GM10266 (cell line): ENCODE results near the gene OGFOD3.

Experiments
- DNase-seq: peaks from one replicate; pipeline ENCODE4 v3.0.0; 2012; ENCODE audit errors: extremely low spot score
- TF ChIP-seq, protein P1 (sequence below): IDR thresholded peaks from 2 replicates; pipeline ENCODE4 v1.5.1; 2012; ENCODE audit warnings: mild to moderate bottlenecking, low read depth; ENCODE audit not compliant: control insufficient read depth, insufficient read depth; ENCODE audit errors: missing control alignments

Gene OGFOD3

DNA sequence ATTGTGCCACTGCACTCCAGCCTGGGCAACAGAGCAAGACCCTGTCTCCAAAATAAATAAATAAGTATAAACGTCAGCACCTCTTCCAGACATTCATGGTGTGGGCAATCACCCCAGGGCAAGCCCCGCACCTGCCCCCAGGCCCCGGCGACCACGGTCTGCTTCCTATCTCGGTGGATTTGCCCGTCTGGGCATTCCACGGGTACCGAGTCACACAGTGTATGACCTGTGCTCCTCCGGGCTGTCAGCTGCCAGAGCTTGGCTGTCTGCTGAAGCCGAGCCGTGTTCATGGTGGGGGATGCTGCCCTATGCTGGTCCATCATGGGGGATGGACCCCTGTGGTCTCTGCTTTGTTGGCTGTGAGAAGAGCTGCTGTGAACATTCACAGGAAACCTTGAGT lies 16.7 kb upstream of the OGFOD3 start:
- TF ChIP-seq, protein P1, sequence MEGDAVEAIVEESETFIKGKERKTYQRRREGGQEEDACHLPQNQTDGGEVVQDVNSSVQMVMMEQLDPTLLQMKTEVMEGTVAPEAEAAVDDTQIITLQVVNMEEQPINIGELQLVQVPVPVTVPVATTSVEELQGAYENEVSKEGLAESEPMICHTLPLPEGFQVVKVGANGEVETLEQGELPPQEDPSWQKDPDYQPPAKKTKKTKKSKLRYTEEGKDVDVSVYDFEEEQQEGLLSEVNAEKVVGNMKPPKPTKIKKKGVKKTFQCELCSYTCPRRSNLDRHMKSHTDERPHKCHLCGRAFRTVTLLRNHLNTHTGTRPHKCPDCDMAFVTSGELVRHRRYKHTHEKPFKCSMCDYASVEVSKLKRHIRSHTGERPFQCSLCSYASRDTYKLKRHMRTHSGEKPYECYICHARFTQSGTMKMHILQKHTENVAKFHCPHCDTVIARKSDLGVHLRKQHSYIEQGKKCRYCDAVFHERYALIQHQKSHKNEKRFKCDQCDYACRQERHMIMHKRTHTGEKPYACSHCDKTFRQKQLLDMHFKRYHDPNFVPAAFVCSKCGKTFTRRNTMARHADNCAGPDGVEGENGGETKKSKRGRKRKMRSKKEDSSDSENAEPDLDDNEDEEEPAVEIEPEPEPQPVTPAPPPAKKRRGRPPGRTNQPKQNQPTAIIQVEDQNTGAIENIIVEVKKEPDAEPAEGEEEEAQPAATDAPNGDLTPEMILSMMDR: no peak

DNA sequence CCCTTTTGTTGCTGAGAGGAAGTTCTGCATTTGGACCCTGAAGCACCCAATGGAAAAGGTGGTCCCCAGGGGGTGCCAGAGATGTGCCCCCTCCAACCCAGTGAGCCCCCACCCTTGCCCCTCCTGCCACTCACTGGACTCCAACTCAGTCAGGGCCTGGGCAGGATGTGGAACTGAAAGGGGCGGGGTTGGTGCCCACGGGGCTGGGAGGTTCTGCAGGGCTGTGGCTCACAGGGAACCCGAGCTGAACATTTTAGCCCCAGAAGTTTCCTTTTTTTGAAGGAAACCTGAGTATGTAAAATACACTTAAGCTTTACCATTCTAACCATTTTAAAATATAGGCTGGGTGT lies 15.8 kb upstream of the OGFOD3 start:
- TF ChIP-seq, protein P1: no peak
- no peak for DNase-seq

More for the DNA sequence above, 16.7 kb upstream of the OGFOD3 start:
- no peak for DNase-seq

DNA sequence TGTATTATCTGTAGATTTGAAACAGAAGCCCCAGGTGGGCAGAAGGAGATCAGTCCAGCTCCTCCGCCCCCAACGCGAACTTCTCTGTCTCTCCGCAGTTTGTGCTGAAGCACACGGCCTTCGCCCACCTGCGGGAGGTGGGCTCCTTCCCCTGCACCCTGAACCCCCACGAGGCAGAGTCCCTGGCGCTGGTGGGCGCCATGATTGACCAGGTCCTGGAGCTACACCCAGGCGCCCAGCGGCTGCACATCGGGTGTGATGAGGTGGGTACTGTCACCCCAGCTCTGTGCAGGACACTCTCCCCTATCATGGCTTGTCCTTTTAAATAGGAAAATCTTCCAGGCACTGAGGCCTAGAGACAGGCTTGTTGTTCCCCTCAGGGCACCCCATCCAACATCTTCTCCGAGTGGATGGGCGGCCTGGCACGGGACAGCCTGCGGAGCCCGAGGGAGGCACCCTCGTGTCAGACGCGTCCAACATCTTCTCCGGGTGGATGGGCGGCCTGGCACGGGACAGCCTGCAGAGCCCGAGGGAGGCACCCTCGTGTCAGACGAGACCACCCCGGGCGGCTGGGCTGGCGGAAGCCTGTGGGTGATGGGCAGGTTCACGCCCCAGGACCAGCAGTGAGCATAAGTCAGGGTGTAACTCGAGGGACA lies 15.3 kb upstream of the OGFOD3 start:
- no peak for DNase-seq
- TF ChIP-seq, protein P1: no peak

DNA sequence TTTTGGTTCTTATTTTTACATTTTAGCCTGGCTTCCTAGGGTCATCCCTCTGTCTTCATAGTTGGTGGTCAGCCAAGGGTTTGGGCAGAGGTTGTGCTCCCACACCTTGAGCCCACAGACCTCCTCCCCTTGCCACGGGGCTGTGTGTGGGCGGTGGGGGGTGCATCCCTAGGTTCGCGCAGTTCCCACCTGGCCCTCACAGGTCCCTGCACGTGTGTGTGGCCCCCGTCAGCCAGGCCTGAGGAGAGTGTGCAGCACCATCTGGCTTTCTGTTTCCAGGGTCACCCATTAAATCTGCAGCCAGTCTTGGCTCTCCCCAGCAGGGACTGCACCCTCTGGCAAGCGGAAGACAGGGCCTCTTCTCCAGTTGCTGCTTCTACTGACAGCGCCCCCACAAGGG lies 13.6 kb upstream of the OGFOD3 start:
- no peak for DNase-seq
- TF ChIP-seq, protein P1: no peak

- TF ChIP-seq, protein P1: no peak
- no peak for DNase-seq
These were observed 11.4 kb upstream of the OGFOD3 start for GRCh38 chr17:82429824-82430223.

DNA sequence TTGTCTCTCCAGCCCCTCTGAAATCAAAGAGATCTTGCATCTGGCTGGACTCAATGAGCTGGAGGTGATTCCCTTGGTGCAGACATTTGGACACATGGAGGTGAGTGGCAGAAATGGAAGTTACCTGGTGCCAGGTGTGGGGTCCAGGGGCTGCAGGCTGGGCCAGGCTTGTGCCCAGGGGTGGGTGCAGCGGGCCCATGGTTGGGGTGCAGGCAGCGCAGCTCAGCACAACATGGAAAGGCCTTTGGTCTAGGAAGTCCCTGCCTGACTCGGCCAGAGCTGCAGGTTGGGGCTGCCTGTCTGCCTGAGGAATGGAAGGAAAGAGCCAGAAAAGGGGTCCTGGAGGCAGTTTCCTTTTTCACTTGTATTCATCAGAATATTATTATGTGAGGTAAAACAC lies 10.2 kb upstream of the OGFOD3 start:
- no peak for DNase-seq
- TF ChIP-seq, protein P1: no peak

DNA sequence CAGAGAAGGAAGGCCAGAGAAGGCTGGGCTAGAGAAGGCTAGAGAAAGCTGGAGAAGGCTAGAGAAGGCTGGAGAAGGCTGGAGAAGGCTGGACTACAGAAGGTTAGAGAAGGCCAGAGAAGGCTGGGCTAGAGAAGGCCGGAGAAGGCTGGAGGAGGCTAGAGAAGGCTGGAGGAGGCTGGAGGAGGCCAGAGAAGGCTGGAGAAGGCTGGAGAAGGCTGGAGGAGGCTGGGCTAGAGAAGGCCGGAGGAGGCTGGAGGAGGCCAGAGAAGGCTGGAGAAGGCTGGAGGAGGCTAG lies 6.4 kb upstream of the OGFOD3 start:
- no peak for DNase-seq
- TF ChIP-seq, protein P1: no peak
